Amniotic epithelial cell (primary cell): ENCODE data around the gene CAPN1.
A peak's percentile ranks its signal among the peaks of the same experiment; 100 is the strongest.
"Not testable (repeated sequence)": the region's sequence is repeated elsewhere in the genome, so short reads cannot be mapped to it uniquely, and the experiment has no call there.

Experiments
- DNase-seq: peaks from one replicate; pipeline ENCODE4 v3.0.0-alpha.2; 2010; ENCODE audit warnings: low read depth

The CAPN1 gene

GRCh38 chr11:65160643-65161042, 21.1 kb upstream of the CAPN1 start:
- no peak for DNase-seq

- no peak for DNase-seq
These were observed 18.0 kb upstream of the CAPN1 start for GRCh38 chr11:65163684-65164083.

- DNase-seq: no peak
These were observed 16.1 kb upstream of the CAPN1 start for GRCh38 chr11:65165410-65166317.

- DNase-seq: no peak
These were observed 14.8 kb upstream of the CAPN1 start for GRCh38 chr11:65166893-65167292.

GRCh38 chr11:65167656-65168055, 14.1 kb upstream of the CAPN1 start:
- DNase-seq: no peak

GRCh38 chr11:65169164-65169641, 12.5 kb upstream of the CAPN1 start:
- peak; percentile 22 for DNase-seq

GRCh38 chr11:65170058-65170534, 11.6 kb upstream of the CAPN1 start, which contains the start of gene SPDYC:
Gene SPDYC (plus strand): TSS chr11:65170233. CDS start chr11:65171358, 1,125 bp downstream.
- DNase-seq: no peak

- DNase-seq: no peak
These were observed 9.1 kb upstream of the CAPN1 start for GRCh38 chr11:65172600-65172999.

GRCh38 chr11:65174571-65175010, 7.1 kb upstream of the CAPN1 start:
- not testable (repeated sequence) for DNase-seq

- peak; percentile 55 for DNase-seq
These were observed 705 bp upstream of the CAPN1 start for GRCh38 chr11:65180877-65181568.

- peak; percentile 34 for DNase-seq
These were observed 786 bp downstream of the CAPN1 start for GRCh38 chr11:65182258-65183170.

- no peak for DNase-seq
These were observed 1.6 kb downstream of the CAPN1 start for GRCh38 chr11:65183201-65183891.

- DNase-seq: no peak
These were observed 2.4 kb downstream of the CAPN1 start for GRCh38 chr11:65184146-65184545.

GRCh38 chr11:65185171-65185570, 3.4 kb downstream of the CAPN1 start:
- DNase-seq: no peak

GRCh38 chr11:65185869-65186341, 4.2 kb downstream of the CAPN1 start:
- peak; percentile 86 for DNase-seq

- no peak for DNase-seq
These were observed 5.0 kb downstream of the CAPN1 start for GRCh38 chr11:65186701-65187100.

GRCh38 chr11:65187146-65187675, 5.5 kb downstream of the CAPN1 start:
- DNase-seq: no peak

GRCh38 chr11:65187971-65188461, 6.3 kb downstream of the CAPN1 start:
- DNase-seq: no peak

- no peak for DNase-seq
These were observed 6.8 kb downstream of the CAPN1 start for GRCh38 chr11:65188486-65188885.

- DNase-seq: no peak
These were observed 7.5 kb downstream of the CAPN1 start for GRCh38 chr11:65189191-65189590.
